GM12891 (cell line): ENCODE measurements around the gene EOLA1.

Experiments used
- POLR2AphosphoS5 ChIP-seq: IDR thresholded peaks from 2 replicates; pipeline ENCODE4 v1.6.1; 2011; ENCODE audit warnings: low read depth, low read length, control low read depth
- POU2F2 ChIP-seq: IDR thresholded peaks from 2 replicates; pipeline ENCODE4 v1.6.1; 2011; ENCODE audit warnings: low read depth, mild to moderate bottlenecking, control low read depth, low read length, moderate library complexity
- SPI1 ChIP-seq: IDR thresholded peaks from 2 replicates; pipeline ENCODE4 v1.6.1; 2011; ENCODE audit warnings: low read depth, low read length, control low read depth

GRCh38 chrX:149506349-149506748 is 34.5 kb upstream of the EOLA1 start:
- TF ChIP-seq SPI1 (no peak), POU2F2 (no peak), POLR2AphosphoS5 (no peak)
